ENCODE results near the gene SMYD4. TPM values are rescaled to one million over a fixed set of nuclear protein-coding genes. Genes with fewer than 3 reads are reported as not detected.
"Not testable (repeated sequence)": the region's sequence is repeated elsewhere in the genome, so short reads cannot be mapped to it uniquely, and the experiment has no call there.

Gene SMYD4
- total RNA-seq, 1 donor from 2014 or later, result 7.8 TPM

- Histone ChIP-seq H3K36me3 (ENCODE audit: control insufficient read depth, insufficient read depth, low read length) (no peaks in the 10 kb centered on the region), H3K4me3 (ENCODE audit: low read depth, low read length) (no peak overlapping the region), H3K27me3 (ENCODE audit: control insufficient read depth, insufficient read depth, low read length) (no peaks in the 10 kb centered on the region)
- TF ChIP-seq CTCF (IDR thresholded peaks at IDR 0.05; ENCODE audit: insufficient read depth, low read length, poor library complexity, severe bottlenecking), result no peak
- no peak for DNase-seq (ENCODE audit: low read depth)
Observed at GRCh38 chr17:1820528-1821252, 9.0 kb downstream of the SMYD4 start.

GRCh38 chr17:1813088-1813487 is 16.6 kb downstream of the SMYD4 start:
- Histone ChIP-seq H3K27me3 (ENCODE audit: control insufficient read depth, insufficient read depth, low read length) (no peaks in the 10 kb centered on the region), H3K4me3 (ENCODE audit: low read depth, low read length) (no peak overlapping the region), H3K36me3 (ENCODE audit: control insufficient read depth, insufficient read depth, low read length) (no peaks in the 10 kb centered on the region)
- no peak for DNase-seq (ENCODE audit: low read depth)
- no peak for TF ChIP-seq CTCF (IDR thresholded peaks at IDR 0.05; ENCODE audit: insufficient read depth, low read length, poor library complexity, severe bottlenecking)

- no peaks in the 10 kb centered on the region for H3K36me3 ChIP-seq (ENCODE audit: control insufficient read depth, insufficient read depth, low read length)
- no peak for TF ChIP-seq CTCF (IDR thresholded peaks at IDR 0.05; ENCODE audit: insufficient read depth, low read length, poor library complexity, severe bottlenecking)
- DNase-seq (ENCODE audit: low read depth), result no peak
- H3K4me3 ChIP-seq (ENCODE audit: low read depth, low read length), result no peak overlapping the region
- no peaks in the 10 kb centered on the region for H3K27me3 ChIP-seq (ENCODE audit: control insufficient read depth, insufficient read depth, low read length)
Observed at GRCh38 chr17:1810450-1811103, 19.1 kb downstream of the SMYD4 start.

- not testable (repeated sequence) for DNase-seq (ENCODE audit: low read depth); H3K27me3 ChIP-seq (ENCODE audit: control insufficient read depth, insufficient read depth, low read length); H3K4me3 ChIP-seq (ENCODE audit: low read depth, low read length); H3K36me3 ChIP-seq (ENCODE audit: control insufficient read depth, insufficient read depth, low read length)
Observed at GRCh38 chr17:1809815-1810214, 19.9 kb downstream of the SMYD4 start.

GRCh38 chr17:1808644-1809043 is 21.1 kb downstream of the SMYD4 start:
- no peaks in the 10 kb centered on the region for H3K27me3 ChIP-seq (ENCODE audit: control insufficient read depth, insufficient read depth, low read length)
- H3K36me3 ChIP-seq (ENCODE audit: control insufficient read depth, insufficient read depth, low read length), result no peaks in the 10 kb centered on the region
- DNase-seq (ENCODE audit: low read depth), result no peak
- no peak for TF ChIP-seq CTCF (IDR thresholded peaks at IDR 0.05; ENCODE audit: insufficient read depth, low read length, poor library complexity, severe bottlenecking)
- H3K4me3 ChIP-seq (ENCODE audit: low read depth, low read length), result no peak overlapping the region

GRCh38 chr17:1807890-1808289 is 21.8 kb downstream of the SMYD4 start:
- Histone ChIP-seq H3K36me3 (ENCODE audit: control insufficient read depth, insufficient read depth, low read length) (no peaks in the 10 kb centered on the region), H3K27me3 (ENCODE audit: control insufficient read depth, insufficient read depth, low read length) (no peaks in the 10 kb centered on the region), H3K4me3 (ENCODE audit: low read depth, low read length) (no peak overlapping the region)
- no peak for DNase-seq (ENCODE audit: low read depth)
- TF ChIP-seq CTCF (IDR thresholded peaks at IDR 0.05; ENCODE audit: insufficient read depth, low read length, poor library complexity, severe bottlenecking), result no peak
